GM21825 (cell line): ENCODE measurements around the gene RSPH6A.
"Not testable (repeated sequence)": the region's sequence is repeated elsewhere in the genome, so short reads cannot be mapped to it uniquely, and the experiment has no call there.

Experiments used
- ATAC-seq: cut with Tn5 transposase; IDR thresholded peaks from one replicate; pipeline ENCODE4 v1.9.1; 2021; ENCODE audit warnings: mild to moderate bottlenecking, moderate library complexity; ENCODE audit not compliant: unreplicated experiment

Gene RSPH6A

GRCh38 chr19:45767410-45767880 is 47.7 kb downstream of the RSPH6A start:
- ATAC-seq: no peak

GRCh38 chr19:45766869-45767346 is 48.2 kb downstream of the RSPH6A start:
- ATAC-seq: no peak

GRCh38 chr19:45766296-45766868 is 48.7 kb downstream of the RSPH6A start:
- ATAC-seq: no peak

GRCh38 chr19:45765702-45766295 is 49.3 kb downstream of the RSPH6A start:
- no peak for ATAC-seq

- ATAC-seq: no peak
Measured at GRCh38 chr19:45764945-45765701, 50.0 kb downstream of the RSPH6A start.

GRCh38 chr19:45764475-45764874 is 50.6 kb downstream of the RSPH6A start:
- ATAC-seq: no peak

GRCh38 chr19:45763691-45764294 is 51.3 kb downstream of the RSPH6A start:
- no peak for ATAC-seq

- ATAC-seq: no peak
Measured at GRCh38 chr19:45762870-45763631, 52.1 kb downstream of the RSPH6A start.

GRCh38 chr19:45761714-45762113 is 53.4 kb downstream of the RSPH6A start:
- ATAC-seq: no peak

- ATAC-seq: no peak
Measured at GRCh38 chr19:45758921-45759320, 56.2 kb downstream of the RSPH6A start.

GRCh38 chr19:45757695-45758094 is 57.4 kb downstream of the RSPH6A start:
- no peak for ATAC-seq

- ATAC-seq: no peak
Measured at GRCh38 chr19:45754323-45754722, 60.8 kb downstream of the RSPH6A start.

- no peak for ATAC-seq
Measured at GRCh38 chr19:45753548-45753947, 61.6 kb downstream of the RSPH6A start.

GRCh38 chr19:45752639-45753038 is 62.5 kb downstream of the RSPH6A start:
- no peak for ATAC-seq

GRCh38 chr19:45751483-45751882 is 63.6 kb downstream of the RSPH6A start:
- ATAC-seq: not testable (repeated sequence)

GRCh38 chr19:45747513-45747912 is 67.6 kb downstream of the RSPH6A start:
- ATAC-seq: no peak

- ATAC-seq: no peak
Measured at GRCh38 chr19:45746866-45747265, 68.2 kb downstream of the RSPH6A start.
